ENCODE measurements around the gene SLC13A5.

Gene SLC13A5

GRCh38 chr17:6684881-6685767, 28.0 kb downstream of the SLC13A5 start:
- FAIRE-seq: no peak
- TF ChIP-seq CTCF (IDR thresholded peaks at IDR 0.05; ENCODE audit: insufficient read depth, missing control alignments): no peak
- DNase-seq (ENCODE audit: insufficient read length, low spot score): no peak

- FAIRE-seq: no peak
- TF ChIP-seq CTCF (IDR thresholded peaks at IDR 0.05; ENCODE audit: insufficient read depth, missing control alignments): no peak
- no peak for DNase-seq (ENCODE audit: insufficient read length, low spot score)
Observed at GRCh38 chr17:6684460-6684783, 28.7 kb downstream of the SLC13A5 start.

- no peak for DNase-seq (ENCODE audit: insufficient read length, low spot score)
- TF ChIP-seq CTCF (IDR thresholded peaks at IDR 0.05; ENCODE audit: insufficient read depth, missing control alignments): no peak
- no peak for FAIRE-seq
Observed at GRCh38 chr17:6683730-6684459, 29.3 kb downstream of the SLC13A5 start.

- DNase-seq (ENCODE audit: insufficient read length, low spot score): no peak
- no peak for TF ChIP-seq CTCF (IDR thresholded peaks at IDR 0.05; ENCODE audit: insufficient read depth, missing control alignments)
Observed at GRCh38 chr17:6683081-6683684, 30.0 kb downstream of the SLC13A5 start.

GRCh38 chr17:6682339-6682738, 30.8 kb downstream of the SLC13A5 start:
- DNase-seq (ENCODE audit: insufficient read length, low spot score) (no peak), FAIRE-seq (no peak)
- no peak for TF ChIP-seq CTCF (IDR thresholded peaks at IDR 0.05; ENCODE audit: insufficient read depth, missing control alignments)

More at GRCh38 chr17:6683081-6683684, 30.0 kb downstream of the SLC13A5 start:
- FAIRE-seq: no peak

GRCh38 chr17:6681671-6682070, 31.5 kb downstream of the SLC13A5 start:
- TF ChIP-seq CTCF (IDR thresholded peaks at IDR 0.05; ENCODE audit: insufficient read depth, missing control alignments): no peak
- no peak for FAIRE-seq

More at GRCh38 chr17:6681671-6682070, 31.5 kb downstream of the SLC13A5 start:
- no peak for DNase-seq (ENCODE audit: insufficient read length, low spot score)

Measured in D721Med (cell line).